ENCODE data around the gene CCSER1.
"Not testable (repeated sequence)": the region's sequence is repeated elsewhere in the genome, so short reads cannot be mapped to it uniquely, and the experiment has no call there.

The CCSER1 gene

DNA sequence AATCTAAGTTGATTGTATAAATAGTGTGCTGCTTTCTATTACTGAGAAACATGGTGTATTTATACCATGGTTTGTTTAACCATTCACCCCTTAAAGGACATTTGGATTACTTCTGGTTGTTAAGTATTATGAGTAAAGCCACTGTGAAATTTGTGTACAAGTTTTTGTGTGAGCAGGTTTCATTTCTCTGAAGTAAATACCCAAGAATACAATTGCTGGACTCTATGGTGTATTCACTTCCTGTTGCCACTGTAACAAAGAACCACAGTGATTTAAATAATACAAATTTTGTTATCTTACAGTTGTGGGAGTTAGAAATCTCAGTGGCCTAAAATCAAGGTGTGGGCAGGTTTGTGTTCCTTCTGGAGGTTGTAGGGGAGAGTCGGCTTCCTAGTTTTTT, 869.6 kb downstream of the CCSER1 start:
- in situ Hi-C loops (cut with HindIII; ENCODE audit: low sequenced_read_pairs), result no loop called here

DNA sequence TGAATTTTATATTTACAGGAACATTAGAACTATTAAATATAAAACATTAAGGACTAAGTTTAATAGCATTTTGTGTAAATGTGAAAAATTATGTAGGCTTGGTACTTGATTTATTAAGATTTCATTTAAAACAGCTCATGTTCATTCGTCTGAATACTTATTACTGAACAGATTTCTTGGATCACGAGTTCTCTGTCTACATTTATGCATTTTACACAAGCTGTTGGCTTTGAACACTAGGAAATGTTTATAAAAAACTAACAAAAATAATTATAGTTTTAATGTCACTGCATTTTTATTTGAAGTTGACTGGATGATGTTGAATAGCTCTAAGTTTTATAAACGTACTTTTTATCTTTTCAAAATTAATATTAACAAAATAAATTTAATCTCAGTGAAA, 888.7 kb downstream of the CCSER1 start:
- in situ Hi-C loops (cut with HindIII; ENCODE audit: low sequenced_read_pairs), result no loop called here

DNA sequence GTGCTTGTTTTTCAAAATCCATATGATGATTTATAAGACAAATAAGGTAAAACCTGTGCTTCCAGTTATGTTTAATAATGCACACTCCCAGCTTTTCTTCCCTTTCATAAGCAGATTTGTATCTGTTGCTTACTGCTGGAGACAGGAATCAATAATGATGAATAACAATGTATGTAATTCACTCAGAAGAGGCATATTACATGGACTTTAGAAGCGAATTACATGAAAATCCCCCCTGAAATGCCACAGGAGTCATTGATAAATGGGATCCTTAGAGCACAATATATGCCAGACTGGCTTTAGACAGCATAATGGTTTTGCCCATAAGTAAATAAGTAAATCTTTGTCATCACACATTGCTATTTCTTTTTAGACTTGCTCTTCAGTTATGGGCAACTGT, 892.3 kb downstream of the CCSER1 start:
- in situ Hi-C loops (cut with HindIII; ENCODE audit: low sequenced_read_pairs), result no loop called here

DNA sequence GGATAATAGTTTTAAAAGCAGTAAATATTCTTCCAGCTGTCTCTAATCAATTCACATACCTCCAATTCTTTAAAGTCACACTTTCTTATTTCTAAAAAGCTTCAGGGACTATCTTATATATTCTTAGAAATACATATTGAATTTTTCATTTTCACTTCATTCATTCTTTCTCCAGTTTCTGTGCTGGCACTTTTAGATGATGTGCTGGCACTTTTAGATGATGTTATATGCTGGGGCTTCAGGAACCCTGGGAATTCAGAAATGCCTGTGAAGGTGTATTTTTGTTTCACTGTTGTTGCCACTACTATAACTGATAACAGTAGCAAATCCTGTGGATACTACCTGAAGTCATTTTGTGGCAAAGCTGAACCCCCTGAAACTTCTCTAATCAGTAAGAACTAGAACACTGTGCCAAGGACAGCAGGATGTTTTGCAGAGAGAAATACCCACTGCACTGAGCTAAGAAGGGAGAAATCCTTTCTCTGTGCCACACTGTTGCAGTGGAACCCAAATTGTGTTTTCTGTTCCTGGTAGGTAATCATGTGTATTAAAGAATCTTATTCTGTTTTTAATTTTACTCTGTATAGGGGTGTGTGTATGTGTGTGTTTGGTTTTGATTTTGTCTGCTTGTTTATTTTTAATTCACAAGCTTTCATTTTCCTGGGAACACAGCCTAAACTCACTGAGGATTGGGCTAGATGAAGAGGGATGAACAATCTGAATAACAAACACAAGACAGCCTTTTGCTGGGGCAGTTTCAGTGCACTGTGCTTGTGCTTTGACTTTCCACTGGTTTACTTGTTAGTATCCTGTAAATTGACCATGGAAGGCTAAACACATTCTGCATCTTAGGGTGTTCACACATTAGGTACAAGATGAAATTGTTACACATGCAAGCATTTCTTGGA, 898.3 kb downstream of the CCSER1 start:
- in situ Hi-C loops (cut with HindIII; ENCODE audit: low sequenced_read_pairs), result no loop called here

DNA sequence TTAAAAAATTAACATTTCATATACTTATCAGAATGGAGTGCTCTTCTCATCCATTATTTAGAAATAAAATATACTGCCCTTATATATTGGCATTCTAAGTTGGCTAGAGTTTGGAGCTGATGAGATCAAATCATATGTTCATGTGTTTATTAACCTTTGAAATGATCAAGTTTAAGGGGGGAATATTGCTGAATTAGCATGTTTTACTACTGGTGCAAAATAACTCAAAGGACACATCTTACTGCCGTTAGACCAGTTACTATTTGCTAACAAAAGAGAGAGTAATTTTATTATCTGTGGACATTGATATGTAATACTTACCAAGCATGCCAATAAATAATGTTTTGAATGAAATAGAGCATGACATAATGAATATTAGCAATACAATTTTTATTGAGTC, 901.0 kb downstream of the CCSER1 start:
- in situ Hi-C loops (cut with HindIII; ENCODE audit: low sequenced_read_pairs), result no loop called here

DNA sequence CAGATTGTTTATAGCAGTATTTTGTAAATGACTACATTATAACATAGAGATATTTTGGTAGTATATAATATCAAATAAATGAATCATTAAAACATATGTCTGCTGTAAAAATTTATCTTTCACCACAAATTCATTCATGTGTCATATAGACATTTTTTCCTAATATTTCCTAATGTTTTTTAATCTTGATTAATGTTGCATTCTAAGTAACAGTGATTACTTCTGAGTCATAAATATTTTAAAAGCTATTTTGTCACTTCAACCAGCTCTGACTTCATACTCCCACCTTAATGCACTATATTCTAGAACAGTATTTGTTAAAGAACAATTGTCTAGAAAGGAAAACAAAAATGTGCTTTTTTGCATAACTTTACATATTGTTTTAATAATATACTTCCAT, 904.6 kb downstream of the CCSER1 start:
- in situ Hi-C loops (cut with HindIII; ENCODE audit: low sequenced_read_pairs), result no loop called here

DNA sequence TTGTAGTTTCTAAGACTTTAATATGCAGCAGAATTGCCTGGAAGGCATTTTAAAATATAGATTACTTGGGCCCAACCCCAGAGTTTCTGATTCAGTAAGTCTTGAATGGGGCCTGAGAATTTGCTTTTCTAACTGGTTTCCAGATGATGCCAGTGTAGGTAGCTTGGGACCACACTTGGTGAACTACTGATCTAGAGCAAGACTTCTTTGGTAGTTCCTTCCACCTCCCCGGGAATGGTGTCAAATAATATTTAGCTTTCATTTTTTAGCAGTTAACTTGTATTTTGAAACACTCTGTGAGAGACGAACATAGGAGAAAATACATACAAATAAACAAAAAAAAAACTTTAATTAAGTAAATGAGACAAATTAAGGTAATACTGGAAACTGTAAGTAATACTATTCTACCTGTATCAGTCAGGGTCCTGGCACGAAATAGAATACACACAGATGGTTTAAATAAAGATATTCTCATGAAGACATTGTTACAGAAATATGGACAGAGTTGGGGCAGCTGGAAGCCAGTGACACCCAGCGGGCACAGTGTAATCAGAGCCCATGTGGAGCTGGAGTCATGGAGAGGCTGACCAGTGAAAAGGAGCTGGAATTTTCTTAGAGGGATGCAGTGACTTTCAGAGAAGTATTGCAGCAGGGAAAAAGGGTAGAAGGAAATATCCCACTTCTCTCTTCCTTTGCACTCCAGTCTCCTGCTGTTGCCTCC, 905.7 kb downstream of the CCSER1 start:
- in situ Hi-C loops (cut with HindIII; ENCODE audit: low sequenced_read_pairs), result no loop called here

DNA sequence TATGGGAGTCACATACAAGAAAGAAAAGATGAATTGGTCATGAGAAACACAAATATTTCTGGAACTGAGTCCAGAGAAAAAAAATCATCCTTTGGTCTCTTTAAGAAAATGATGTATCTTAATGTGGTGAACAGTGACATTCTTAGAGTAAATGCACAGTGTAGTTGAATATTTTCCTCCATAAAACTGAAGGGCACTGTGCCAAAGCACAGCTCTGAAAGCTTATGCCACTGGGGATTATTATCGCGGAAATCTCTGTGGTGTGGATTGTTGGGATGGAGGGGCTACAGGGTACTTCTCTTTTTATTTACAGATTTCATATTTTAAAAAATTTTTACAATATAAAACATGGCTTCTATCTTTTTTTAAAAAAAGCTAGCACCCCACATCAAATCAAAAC, 908.1 kb downstream of the CCSER1 start:
- in situ Hi-C loops (cut with HindIII; ENCODE audit: low sequenced_read_pairs), result no loop called here

DNA sequence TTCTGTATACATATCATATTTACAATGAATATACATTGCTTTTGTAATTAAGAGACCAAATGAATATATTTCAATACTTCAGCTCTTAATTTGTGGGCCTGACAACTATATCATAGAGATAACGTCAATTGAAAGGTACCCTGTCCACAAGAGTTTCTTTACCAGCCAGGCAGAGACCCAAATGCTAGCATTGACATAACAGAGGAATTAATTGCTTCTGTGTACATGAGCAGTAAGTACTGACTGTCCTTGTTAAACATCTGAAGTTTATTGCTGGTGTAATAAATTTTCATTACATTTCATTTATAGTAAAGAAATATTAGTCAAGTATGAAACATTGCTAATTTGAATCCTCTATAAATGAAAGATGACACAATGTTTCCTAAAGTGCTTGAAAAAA, 910.8 kb downstream of the CCSER1 start:
- in situ Hi-C loops (cut with HindIII; ENCODE audit: low sequenced_read_pairs), result no loop called here

DNA sequence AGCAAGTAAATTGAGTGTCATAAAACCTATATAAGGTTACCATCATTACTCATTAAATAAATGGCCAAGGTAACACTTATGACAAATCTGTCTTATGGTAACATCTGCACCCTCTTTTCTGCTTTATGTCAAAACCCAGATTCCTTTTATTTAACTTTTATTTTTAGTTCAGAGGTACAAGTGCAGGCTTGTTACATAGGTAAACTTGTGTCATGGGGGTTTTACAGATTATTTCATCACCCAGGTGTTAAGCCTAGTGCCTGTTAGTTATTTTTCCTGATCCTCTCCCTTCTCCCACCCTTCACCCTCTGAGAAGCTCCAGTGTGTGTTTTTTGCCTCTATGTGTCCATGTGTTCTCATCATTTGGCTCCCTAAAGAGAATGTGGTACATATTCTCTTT, 930.7 kb downstream of the CCSER1 start:
- in situ Hi-C loops (cut with HindIII; ENCODE audit: low sequenced_read_pairs), result no loop called here

DNA sequence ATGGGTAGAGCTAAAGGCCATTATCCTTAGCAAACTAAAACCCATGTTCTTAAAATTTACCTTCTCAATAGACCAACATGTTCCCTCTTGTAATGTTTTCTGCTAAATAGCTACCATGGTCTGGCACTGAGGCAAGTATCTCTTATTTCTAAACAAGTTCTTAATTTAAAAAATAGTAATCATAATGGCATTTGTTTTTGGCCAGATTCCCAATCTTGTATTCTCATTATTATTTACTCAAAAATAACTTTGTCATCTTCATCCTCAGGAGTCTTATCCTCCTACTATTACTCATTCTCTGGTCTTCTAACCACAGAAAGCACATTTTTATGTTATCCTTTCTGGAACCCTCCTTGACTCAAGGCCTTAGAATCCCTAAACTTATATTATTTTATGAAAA, 931.2 kb downstream of the CCSER1 start:
- in situ Hi-C loops (cut with HindIII; ENCODE audit: low sequenced_read_pairs), result no loop called here

DNA sequence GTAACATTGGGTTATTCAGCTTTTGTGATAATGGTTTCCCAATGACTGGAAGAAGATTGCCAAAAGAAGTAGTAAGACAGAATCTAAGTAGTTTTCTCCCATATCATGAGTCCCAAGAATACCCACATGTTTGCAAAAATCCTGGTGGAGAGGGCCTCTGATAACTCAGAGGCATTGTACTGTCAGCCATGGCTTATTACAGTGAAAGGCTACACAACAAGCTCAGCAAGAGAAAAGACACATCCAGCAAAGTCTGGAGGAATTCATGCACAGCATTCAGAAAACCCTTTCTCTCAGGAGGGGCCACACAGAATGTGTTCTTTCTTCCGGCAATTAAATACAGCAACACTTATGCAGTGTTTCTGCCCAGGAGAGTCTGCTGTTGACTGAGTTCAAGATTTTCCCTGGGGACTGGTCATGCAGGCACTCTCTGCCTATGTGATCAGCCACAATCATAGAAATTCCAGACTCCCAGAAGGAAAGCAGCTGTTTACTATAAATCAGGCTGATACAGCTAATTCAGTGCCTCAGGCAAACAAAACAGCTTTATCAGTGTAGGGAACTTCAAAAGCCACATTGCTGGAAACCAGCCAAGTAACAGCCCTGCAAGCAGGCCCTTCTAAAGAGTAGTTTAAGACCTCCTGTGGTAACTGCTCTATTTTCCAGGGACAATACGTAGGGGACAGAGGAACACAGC, 937.1 kb downstream of the CCSER1 start:
- in situ Hi-C loops (cut with HindIII; ENCODE audit: low sequenced_read_pairs), result no loop called here

DNA sequence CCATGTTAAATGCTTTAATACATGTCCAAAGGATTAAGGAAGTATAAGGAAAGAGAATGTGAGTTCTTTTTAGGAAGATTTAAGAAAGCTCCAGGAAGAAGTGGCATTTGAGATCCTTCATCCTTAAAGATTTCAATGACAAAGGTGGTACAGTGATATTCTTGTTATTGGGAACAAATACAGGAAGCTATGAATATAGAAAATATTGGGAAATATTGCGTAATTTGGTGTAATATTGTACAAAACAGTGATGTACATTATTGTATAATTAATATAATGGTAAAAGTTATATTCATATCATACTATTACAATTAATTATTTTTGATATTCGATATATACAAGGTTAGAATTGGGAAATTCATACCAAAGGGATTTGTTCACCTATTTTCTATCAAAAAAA, 937.9 kb downstream of the CCSER1 start:
- in situ Hi-C loops (cut with HindIII; ENCODE audit: low sequenced_read_pairs), result no loop called here

DNA sequence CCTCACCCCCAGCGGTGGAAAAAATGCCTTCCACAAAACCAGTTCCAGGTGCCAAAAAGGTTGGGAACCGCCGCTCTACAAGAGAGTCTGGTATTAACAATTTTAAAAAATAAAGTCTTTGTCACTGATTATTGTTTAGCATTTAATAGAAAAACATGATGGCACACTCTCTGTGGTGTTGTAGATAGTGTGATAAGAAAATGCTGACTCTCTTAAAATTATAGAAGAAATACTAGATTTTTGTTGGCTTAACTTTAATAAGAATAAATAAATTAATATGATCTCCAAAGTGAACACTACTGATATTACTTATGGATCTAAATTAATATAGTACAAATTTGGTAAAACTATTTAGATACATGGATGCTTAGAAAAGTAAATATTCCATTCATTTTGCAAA, 943.5 kb downstream of the CCSER1 start:
- in situ Hi-C loops (cut with HindIII; ENCODE audit: low sequenced_read_pairs), result no loop called here

DNA sequence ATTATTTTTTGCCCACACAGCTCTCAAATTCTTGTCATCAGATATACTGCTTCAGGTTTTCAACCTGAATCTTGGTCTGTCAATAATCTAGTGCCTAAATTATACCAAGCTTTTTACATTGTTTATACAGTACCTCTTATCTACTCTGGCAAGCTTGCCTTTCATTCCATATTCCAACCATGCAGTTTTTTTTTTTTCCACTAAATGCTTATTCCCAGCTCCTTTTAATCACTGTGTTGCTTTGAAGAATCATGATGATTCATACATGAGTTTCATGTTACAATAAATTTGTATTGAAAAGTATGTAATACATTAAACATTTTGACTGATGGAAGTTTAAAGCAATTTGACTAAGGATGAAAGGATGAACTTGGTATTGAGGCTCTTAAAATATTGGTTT, 949.0 kb downstream of the CCSER1 start:
- in situ Hi-C loops (cut with HindIII; ENCODE audit: low sequenced_read_pairs), result no loop called here

DNA sequence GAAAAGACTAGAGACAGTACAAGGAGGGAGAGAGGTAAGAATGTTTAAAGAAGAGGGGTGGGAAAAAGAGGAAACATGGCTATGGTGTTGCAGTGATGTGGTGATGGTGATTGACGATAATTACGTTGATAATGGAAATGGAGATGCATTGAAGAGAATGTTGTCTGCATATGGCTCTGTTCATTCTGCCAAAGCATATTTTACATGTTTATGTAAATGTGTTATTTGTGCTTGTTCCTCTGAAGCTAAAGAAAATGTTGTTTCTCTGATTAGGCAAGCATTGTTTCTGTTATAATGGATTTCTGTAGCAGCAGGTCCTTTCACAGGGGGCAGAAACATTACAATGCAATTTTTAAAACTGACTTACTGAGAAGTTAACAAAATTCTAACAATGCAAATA, 958.8 kb downstream of the CCSER1 start:
- in situ Hi-C loops (cut with HindIII; ENCODE audit: low sequenced_read_pairs), result no loop called here

DNA sequence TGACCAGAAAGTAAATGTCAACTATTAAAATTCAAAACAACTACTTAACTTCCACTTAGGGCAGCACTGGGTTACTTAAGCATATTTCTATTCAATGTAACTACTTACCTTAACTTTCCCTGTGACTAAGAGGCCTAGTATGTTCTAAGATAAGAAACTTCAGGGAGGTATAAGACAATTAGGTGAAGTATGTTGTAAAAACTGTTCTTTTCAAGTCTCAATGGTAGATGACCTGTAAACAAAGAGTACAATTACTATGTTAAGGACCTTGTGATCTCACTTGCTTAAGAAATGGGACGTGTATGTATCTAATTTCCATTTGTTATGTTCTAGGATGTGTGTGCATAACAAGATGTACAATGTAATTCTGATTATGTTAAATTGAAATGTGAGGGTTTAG, 960.5 kb downstream of the CCSER1 start:
- in situ Hi-C loops (cut with HindIII; ENCODE audit: low sequenced_read_pairs), result no loop called here

DNA sequence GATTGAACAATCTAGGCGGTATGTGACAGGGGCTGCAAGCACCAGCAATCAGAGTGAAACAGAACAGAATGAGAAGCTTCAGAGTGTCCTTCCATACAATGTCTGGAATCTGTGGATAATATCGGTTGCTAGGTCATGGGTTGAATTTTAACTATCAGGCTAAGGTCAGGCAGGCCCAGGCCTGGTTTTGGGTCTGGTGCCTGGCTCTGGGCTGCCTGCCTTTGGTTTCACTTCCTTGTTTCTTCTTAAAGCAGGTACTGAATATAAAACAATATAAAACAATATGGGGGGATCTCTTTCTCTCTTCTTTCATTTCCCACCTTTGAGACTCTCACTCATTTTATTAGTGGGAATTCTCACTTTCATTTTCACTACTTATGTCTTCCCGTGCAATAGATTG, 962.0 kb downstream of the CCSER1 start:
- in situ Hi-C loops (cut with HindIII; ENCODE audit: low sequenced_read_pairs), result no loop called here

DNA sequence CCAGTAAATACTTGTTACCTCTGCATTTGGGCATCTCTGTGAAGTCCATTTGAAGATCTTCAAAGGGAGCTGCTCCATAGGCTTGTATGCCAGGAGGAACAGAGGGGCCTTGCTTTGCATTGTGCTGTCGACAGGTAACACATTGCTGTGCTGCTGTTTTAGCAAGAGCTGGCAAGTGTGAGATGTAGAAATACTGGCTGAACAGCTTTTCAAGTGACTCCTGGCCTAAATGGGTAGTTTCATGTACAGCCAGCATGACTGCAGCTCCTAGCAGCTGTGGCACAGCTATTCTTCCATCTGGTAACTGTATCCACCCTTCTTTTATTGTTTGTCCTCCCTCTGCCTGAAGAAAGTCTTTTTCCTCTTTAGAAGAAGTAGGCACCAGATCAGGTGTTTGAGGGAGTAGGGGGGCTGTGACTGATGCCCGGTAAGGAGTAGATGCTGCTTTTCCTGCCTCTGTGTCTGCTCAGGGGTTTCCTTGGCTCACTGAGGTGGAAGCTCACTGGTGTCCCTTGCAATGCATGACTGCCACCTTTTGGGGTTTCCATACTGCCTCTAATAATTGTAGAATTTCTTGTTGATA, 965.3 kb downstream of the CCSER1 start:
- in situ Hi-C loops (cut with HindIII; ENCODE audit: low sequenced_read_pairs), result no loop called here

DNA sequence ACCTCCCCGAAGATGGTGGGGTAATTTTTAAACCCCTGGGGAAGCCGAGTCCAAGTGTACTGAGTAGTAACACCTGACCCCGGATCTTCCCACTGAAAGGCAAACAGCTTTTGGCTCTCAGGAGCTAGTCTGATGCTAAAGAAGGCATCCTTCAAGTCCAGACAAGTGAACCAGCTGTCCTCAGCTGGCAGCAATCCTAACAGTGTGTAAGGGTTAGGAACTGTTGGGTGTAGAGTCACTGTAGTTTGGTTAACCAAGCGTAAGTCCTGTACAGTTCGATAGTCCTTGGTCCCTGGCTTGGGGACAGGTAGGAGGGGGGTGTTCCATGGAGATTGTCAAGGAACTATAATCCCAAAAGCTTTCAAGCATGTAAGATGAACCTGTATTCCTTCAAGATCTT, 967.0 kb downstream of the CCSER1 start:
- in situ Hi-C loops (cut with HindIII; ENCODE audit: low sequenced_read_pairs), result not testable (repeated sequence)

DNA sequence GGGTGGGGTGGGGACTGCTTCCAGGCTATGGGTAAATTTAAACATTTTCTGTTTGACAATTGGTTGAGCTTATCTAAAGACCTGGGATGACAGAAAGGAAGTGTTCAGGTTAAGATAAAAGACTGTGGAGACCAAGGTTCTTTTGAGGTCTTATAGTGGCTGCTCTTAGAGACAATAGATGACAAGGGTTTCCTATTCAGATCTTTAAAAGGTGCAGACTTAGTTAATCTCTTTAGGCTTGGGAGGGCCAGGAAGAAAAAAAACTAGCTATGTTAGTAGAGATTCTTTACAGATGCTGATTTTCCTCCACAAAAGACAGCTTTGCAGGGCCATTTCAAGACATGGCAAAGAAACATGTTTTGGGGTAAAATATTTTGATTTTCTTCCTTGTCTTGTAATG, 972.5 kb downstream of the CCSER1 start:
- in situ Hi-C loops (cut with HindIII; ENCODE audit: low sequenced_read_pairs), result no loop called here

Data from endothelial cell of hepatic sinusoid (primary cell).